PC-9 (cell line): ENCODE data around the gene TBC1D2B. TPM values are rescaled to one million over a fixed set of nuclear protein-coding genes. Genes with fewer than 3 reads are reported as not detected.
"Not testable (repeated sequence)": the region's sequence is repeated elsewhere in the genome, so short reads cannot be mapped to it uniquely, and the experiment has no call there.

Experiments
- BruUV-seq: library from RNA; stranded (reverse); fragments of 400-500 nt; replicated peaks from 2 replicates; lab custom pipeline; 2021; lab: Mats Ljungman, UMichigan
- CTCF ChIA-PET: fragments of 300-600 bp; sonication (Branson Sonifier 250); formaldehyde crosslinking; loops from one replicate; lab custom pipeline; 2022; ENCODE audit warnings: antibody characterized with exemption; lab: Charles Lee
- POLR2A ChIA-PET: fragments of 300-600 bp; sonication (Branson Sonifier 250); formaldehyde crosslinking; loops from one replicate; lab custom pipeline; 2022; ENCODE audit warnings: antibody characterized with exemption; ENCODE audit not compliant: unreplicated experiment; lab: Charles Lee
- DNase-seq, 2 experiments: peaks; one replicate each; pipeline versions ENCODE4 v3.0.0 to v3.0.0-alpha.2; 2015 to 2022; ENCODE audit warnings: mixed read lengths in 1 of 2
- H2AFZ ChIP-seq: fragments of 200-600 bp; sonication (generic); 2 replicates; pipeline ENCODE4 v1.8.1; 2017; ENCODE audit warnings: antibody characterized with exemption
- H3F3A ChIP-seq: fragments of 200-600 bp; sonication (generic); 2 replicates; pipeline ENCODE4 v1.8.1; 2017; ENCODE audit warnings: antibody characterized with exemption, mild to moderate bottlenecking, low read depth; ENCODE audit not compliant: insufficient read depth
- H3K27ac ChIP-seq: fragments of 200-600 bp; sonication (generic); 2 replicates; pipeline ENCODE4 v1.6.1; 2016; ENCODE audit warnings: mixed run types
- H3K27me3 ChIP-seq: fragments of 200-600 bp; sonication (generic); 2 replicates; pipeline ENCODE4 v1.6.1; 2016; ENCODE audit warnings: low read depth, mixed run types; ENCODE audit not compliant: insufficient read depth
- H3K36me3 ChIP-seq: fragments of 200-600 bp; sonication (generic); 2 replicates; pipeline ENCODE4 v1.6.1; 2016; ENCODE audit warnings: low read depth, mixed run types
- H3K4me1 ChIP-seq: fragments of 200-600 bp; sonication (generic); replicated peaks from 2 replicates; pipeline ENCODE4 v1.6.1; 2016; ENCODE audit warnings: mixed run types; ENCODE audit not compliant: insufficient read depth
- H3K4me2 ChIP-seq: fragments of 200-600 bp; sonication (generic); 2 replicates; pipeline ENCODE4 v1.6.1; 2017; ENCODE audit warnings: mixed run types
- H3K4me3 ChIP-seq: fragments of 200-600 bp; sonication (generic); 2 replicates; pipeline ENCODE4 v1.6.1; 2016; ENCODE audit warnings: mixed run types
- H3K79me2 ChIP-seq: fragments of 200-600 bp; sonication (generic); 2 replicates; pipeline ENCODE4 v1.6.1; 2017; ENCODE audit warnings: low read depth, mixed run types
- H3K9me2 ChIP-seq: fragments of 200-600 bp; sonication (generic); 2 replicates; pipeline ENCODE4 v1.8.1; 2017; ENCODE audit warnings: mild to moderate bottlenecking; ENCODE audit not compliant: insufficient read depth
- H3K9me3 ChIP-seq: fragments of 200-600 bp; sonication (generic); 2 replicates; pipeline ENCODE4 v1.8.1; 2016; ENCODE audit warnings: low read depth; ENCODE audit not compliant: insufficient read depth
- H4K20me1 ChIP-seq: fragments of 200-600 bp; sonication (generic); 2 replicates; pipeline ENCODE4 v1.8.1; 2017; ENCODE audit not compliant: insufficient read depth
- CTCF ChIP-seq: fragments of 200-600 bp; sonication (generic); conservative IDR thresholded peaks from 2 replicates; pipeline ENCODE4 v1.6.1; 2017; ENCODE audit warnings: mixed run types, antibody characterized with exemption, mild to moderate bottlenecking, moderate library complexity
- EZH2 ChIP-seq: fragments of 200-600 bp; sonication (generic); IDR thresholded peaks from 2 replicates; pipeline ENCODE4 v1.8.0; 2017; ENCODE audit warnings: antibody characterized with exemption, low read depth
- intact Hi-C: fragments of 100-400 bp; cut with micrococcal nuclease; formaldehyde crosslinking; loops from one replicate; pipeline ENCODE4 v1.10.0; 2022; ENCODE audit not compliant: unreplicated experiment
- total RNA-seq: library from RNA; stranded (reverse); gene quantifications from 2 replicates; pipeline ENCODE4 v1.2.3, GENCODE V29; 2021

Gene TBC1D2B
- total RNA-seq, 1 experiment from 2014 or later: 27.7 TPM

- H3K27me3 ChIP-seq: no peaks in the 10 kb centered on the region
- no TSS peak for BruUV-seq
- H3K4me1 ChIP-seq: peaks cover 20% of the 10 kb centered on the region
- H2AFZ ChIP-seq: no peak overlapping the region
- H3K9me3 ChIP-seq: no peaks in the 10 kb centered on the region
- peaks cover 12% of the 10 kb centered on the region for H3F3A ChIP-seq
- no peak for TF ChIP-seq EZH2
- TF ChIP-seq CTCF: no peak
- no peak overlapping the region for H3K4me3 ChIP-seq
- H3K79me2 ChIP-seq: no peaks in the 10 kb centered on the region
- DNase-seq: no peak
- ChIA-PET CTCF (no interaction called here), POLR2A (no interaction called here)
- H3K27ac ChIP-seq: no peak overlapping the region
- H3K9me2 ChIP-seq: no peaks in the 10 kb centered on the region
- intact Hi-C loops: no loop called here
- no peaks in the 10 kb centered on the region for H3K36me3 ChIP-seq
- no peak overlapping the region for H3K4me2 ChIP-seq
- H4K20me1 ChIP-seq: no peaks in the 10 kb centered on the region
Observed at GRCh38 chr15:77992356-77993222, 84.9 kb downstream of the TBC1D2B start.

GRCh38 chr15:77991658-77992201 lies 85.8 kb downstream of the TBC1D2B start:
- DNase-seq, H2AFZ ChIP-seq, H3K9me2 ChIP-seq, H3K4me2 ChIP-seq, H3K79me2 ChIP-seq, CTCF ChIA-PET, H3K4me3 ChIP-seq, H4K20me1 ChIP-seq, intact Hi-C loops, H3K36me3 ChIP-seq, H3K27me3 ChIP-seq, H3K9me3 ChIP-seq, H3K27ac ChIP-seq, POLR2A ChIA-PET, BruUV-seq: not testable (repeated sequence)
- H3K4me1 ChIP-seq: peaks cover 20% of the 10 kb centered on the region
- H3F3A ChIP-seq: peaks cover 12% of the 10 kb centered on the region

- H3K4me2 ChIP-seq: no peak overlapping the region
- no TSS peak for BruUV-seq
- no peaks in the 10 kb centered on the region for H3K79me2 ChIP-seq
- H3F3A ChIP-seq: peaks cover 12% of the 10 kb centered on the region
- intact Hi-C loops: no loop called here
- no peaks in the 10 kb centered on the region for H4K20me1 ChIP-seq
- no peaks in the 10 kb centered on the region for H3K9me2 ChIP-seq
- no peak for DNase-seq
- H3K4me3 ChIP-seq: no peak overlapping the region
- H3K36me3 ChIP-seq: no peaks in the 10 kb centered on the region
- POLR2A ChIA-PET: no interaction called here
- H3K4me1 ChIP-seq: peaks cover 20% of the 10 kb centered on the region
- H3K27ac ChIP-seq: no peak overlapping the region
- no peaks in the 10 kb centered on the region for H3K27me3 ChIP-seq
- TF ChIP-seq CTCF: no peak
- TF ChIP-seq EZH2: no peak
- CTCF ChIA-PET: no interaction called here
- no peaks in the 10 kb centered on the region for H3K9me3 ChIP-seq
- no peak overlapping the region for H2AFZ ChIP-seq
Observed at GRCh38 chr15:77991029-77991406, 86.5 kb downstream of the TBC1D2B start.
